HG03135 (cell line): ENCODE measurements around the gene NPR1.
"Not testable (repeated sequence)": the region's sequence is repeated elsewhere in the genome, so short reads cannot be mapped to it uniquely, and the experiment has no call there.

ENCODE experiments used
- ATAC-seq: cut with Tn5 transposase; IDR thresholded peaks from one replicate; pipeline ENCODE4 v1.9.1; 2021; ENCODE audit warnings: mild to moderate bottlenecking, moderate library complexity; ENCODE audit not compliant: unreplicated experiment

Gene NPR1

GRCh38 chr1:153679337-153680119 is 1.0 kb downstream of the NPR1 start:
- ATAC-seq, result no peak

GRCh38 chr1:153680120-153680403 is 1.6 kb downstream of the NPR1 start:
- no peak for ATAC-seq

- ATAC-seq, result no peak
These were observed 4.2 kb downstream of the NPR1 start for GRCh38 chr1:153682730-153683129.

GRCh38 chr1:153683854-153684253 is 5.4 kb downstream of the NPR1 start:
- no peak for ATAC-seq

- ATAC-seq, result no peak
These were observed 6.4 kb downstream of the NPR1 start for GRCh38 chr1:153684892-153685291.

- no peak for ATAC-seq
These were observed 7.3 kb downstream of the NPR1 start for GRCh38 chr1:153685544-153686340.

GRCh38 chr1:153687346-153688125 is 9.0 kb downstream of the NPR1 start:
- no peak for ATAC-seq

GRCh38 chr1:153688276-153688675 is 9.8 kb downstream of the NPR1 start:
- no peak for ATAC-seq

GRCh38 chr1:153688736-153689328 is 10.3 kb downstream of the NPR1 start:
- ATAC-seq, result no peak

GRCh38 chr1:153693466-153693865 is 15.0 kb downstream of the NPR1 start:
- ATAC-seq, result no peak

GRCh38 chr1:153696741-153697140 is 18.3 kb downstream of the NPR1 start:
- ATAC-seq, result no peak

GRCh38 chr1:153697191-153698019 is 18.9 kb downstream of the NPR1 start:
- no peak for ATAC-seq

- no peak for ATAC-seq
These were observed 19.8 kb downstream of the NPR1 start for GRCh38 chr1:153698020-153698922.

GRCh38 chr1:153698923-153699714 is 20.6 kb downstream of the NPR1 start:
- no peak for ATAC-seq

GRCh38 chr1:153699768-153700167 is 21.3 kb downstream of the NPR1 start:
- no peak for ATAC-seq

GRCh38 chr1:153705484-153705883 is 27.0 kb downstream of the NPR1 start:
- ATAC-seq, result no peak

GRCh38 chr1:153711026-153711425 is 32.5 kb downstream of the NPR1 start:
- ATAC-seq, result no peak

- not testable (repeated sequence) for ATAC-seq
These were observed 37.7 kb downstream of the NPR1 start for GRCh38 chr1:153716211-153716610.

- ATAC-seq, result no peak
These were observed 38.8 kb downstream of the NPR1 start for GRCh38 chr1:153717330-153717729.
